MCF 10A (cell line): Measurements from ENCODE around the gene SPIC. TPM values are rescaled to one million over a fixed set of nuclear protein-coding genes. Genes with fewer than 3 reads are reported as not detected.
"Not testable (repeated sequence)": the region's sequence is repeated elsewhere in the genome, so short reads cannot be mapped to it uniquely, and the experiment has no call there.

Experiments
- BruUV-seq: library from RNA; stranded (reverse); fragments of 400-500 nt; replicated peaks from 2 replicates; lab custom pipeline; 2021; lab: Mats Ljungman, UMichigan
- CTCF ChIA-PET: fragments of 300-600 bp; sonication (Branson Sonifier 250); formaldehyde crosslinking; extraction: SDS; loops from one replicate; lab custom pipeline; 2021; ENCODE audit warnings: antibody characterized with exemption, inconsistent platforms; lab: Yijun Ruan, JAX
- POLR2A ChIA-PET: fragments of 300-600, 350-650 bp; sonication (Branson Sonifier 250); formaldehyde crosslinking; extraction: SDS; loops from one replicate; lab custom pipeline; 2020; ENCODE audit warnings: antibody characterized with exemption, inconsistent platforms; lab: Yijun Ruan, JAX
- DNase-seq: peaks from one replicate; pipeline ENCODE4 v3.0.0-alpha.2; 2018; ENCODE audit not compliant: unreplicated experiment
- H3K27ac Mint-ChIP-seq: one replicate; pipeline ENCODE4 v1.8.0; 2022; ENCODE audit warnings: mild to moderate bottlenecking, low read depth, mixed read lengths; ENCODE audit not compliant: unreplicated experiment
- H3K27me3 Mint-ChIP-seq: one replicate; pipeline ENCODE4 v1.8.0; 2022; ENCODE audit warnings: mixed read lengths; ENCODE audit not compliant: insufficient read depth, unreplicated experiment
- H3K36me3 Mint-ChIP-seq: one replicate; pipeline ENCODE4 v1.8.0; 2022; ENCODE audit warnings: mild to moderate bottlenecking, moderate library complexity, mixed read lengths; ENCODE audit not compliant: insufficient read depth, unreplicated experiment
- H3K4me1 Mint-ChIP-seq: one replicate; pipeline ENCODE4 v1.8.0; 2022; ENCODE audit warnings: mixed read lengths; ENCODE audit not compliant: insufficient read depth, unreplicated experiment
- H3K4me3 Mint-ChIP-seq: one replicate; pipeline ENCODE4 v1.8.0; 2022; ENCODE audit warnings: mild to moderate bottlenecking, moderate library complexity, mixed read lengths; ENCODE audit not compliant: unreplicated experiment
- H3K9me3 Mint-ChIP-seq: one replicate; pipeline ENCODE4 v1.8.0; 2022; ENCODE audit warnings: mixed read lengths; ENCODE audit not compliant: unreplicated experiment
- CTCF ChIP-seq: fragments of 200-600 bp; IDR thresholded peaks from one replicate; pipeline ENCODE4 v1.8.0; 2022; ENCODE audit warnings: antibody characterized with exemption, mild to moderate bottlenecking; ENCODE audit not compliant: unreplicated experiment
- intact Hi-C: fragments of 100-400 bp; cut with micrococcal nuclease; formaldehyde crosslinking; loops from 2 replicates; pipeline ENCODE4 v1.14.1; 2022
- total RNA-seq: library from RNA; stranded (reverse); gene quantifications from 2 replicates; pipeline ENCODE4 v1.2.3, GENCODE V29; 2022

Gene SPIC
- total RNA-seq, 1 experiment from 2014 or later = not detected

GRCh38 chr12:101470939-101471338 lies 4.2 kb upstream of the SPIC start:
- no peak for DNase-seq
- Mint-ChIP-seq H3K36me3 (no peaks in the 10 kb centered on the region), H3K9me3 (no peaks in the 10 kb centered on the region), H3K27ac (no peak overlapping the region), H3K4me3 (no peak overlapping the region), H3K4me1 (no peaks in the 10 kb centered on the region), H3K27me3 (no peaks in the 10 kb centered on the region)
- BruUV-seq = no TSS peak
- POLR2A ChIA-PET = no interaction called here
- intact Hi-C loops = no loop called here
- CTCF ChIA-PET = interaction anchor here (0.6 to 1.2 kb wide), 2 partner anchors 13 to 1231 kb away, joined by 3 to 4 read pairs; no protein-coding TSS in a partner anchor
- no peak for TF ChIP-seq CTCF

GRCh38 chr12:101471878-101472277 lies 3.3 kb upstream of the SPIC start:
- H3K27ac Mint-ChIP-seq, H3K36me3 Mint-ChIP-seq, H3K4me3 Mint-ChIP-seq, H3K4me1 Mint-ChIP-seq, H3K9me3 Mint-ChIP-seq, DNase-seq, intact Hi-C loops, H3K27me3 Mint-ChIP-seq, BruUV-seq: not testable (repeated sequence)
- CTCF ChIA-PET = interaction anchor here (0.6 to 1.2 kb wide), 3 partner anchors 12 to 1230 kb away, joined by 3 to 4 read pairs (median 4); no protein-coding TSS in a partner anchor
- POLR2A ChIA-PET = interaction anchor here (0.7 kb wide), 1 partner anchor 184 kb away, joined by 3 read pairs; no protein-coding TSS in a partner anchor

GRCh38 chr12:101474248-101474647 lies 888 bp upstream of the SPIC start:
- no TSS peak for BruUV-seq
- H3K9me3 Mint-ChIP-seq = no peaks in the 10 kb centered on the region
- H3K27me3 Mint-ChIP-seq = no peaks in the 10 kb centered on the region
- CTCF ChIA-PET = interaction anchor here (0.7 to 1.0 kb wide), 2 partner anchors 298 to 1257 kb away, joined by 3 read pairs; no protein-coding TSS in a partner anchor
- no peak for DNase-seq
- no peak overlapping the region for H3K4me3 Mint-ChIP-seq
- POLR2A ChIA-PET = no interaction called here
- no peak overlapping the region for H3K27ac Mint-ChIP-seq
- TF ChIP-seq CTCF = no peak
- no peaks in the 10 kb centered on the region for H3K36me3 Mint-ChIP-seq
- no peaks in the 10 kb centered on the region for H3K4me1 Mint-ChIP-seq
- intact Hi-C loops = no loop called here

GRCh38 chr12:101475751-101476305 lies 692 bp downstream of the SPIC start:
- no TSS peak for BruUV-seq
- H3K4me1 Mint-ChIP-seq = no peaks in the 10 kb centered on the region
- TF ChIP-seq CTCF = no peak
- no peaks in the 10 kb centered on the region for H3K36me3 Mint-ChIP-seq
- H3K9me3 Mint-ChIP-seq = no peaks in the 10 kb centered on the region
- H3K4me3 Mint-ChIP-seq = no peak overlapping the region
- ChIA-PET POLR2A (no interaction called here), CTCF (interaction anchor here (0.7 kb wide), 1 partner anchor 1130 kb away, joined by 5 read pairs; no protein-coding TSS in a partner anchor)
- DNase-seq = no peak
- intact Hi-C loops = no loop called here
- H3K27ac Mint-ChIP-seq = no peak overlapping the region
- no peaks in the 10 kb centered on the region for H3K27me3 Mint-ChIP-seq
